Pancreas (tissue), 10 donors: ENCODE data around the gene PPP1R37. TPM values are rescaled to one million over a fixed set of nuclear protein-coding genes. Genes with fewer than 3 reads are reported as not detected.
A peak's percentile ranks its signal among the peaks of the same experiment; 100 is the strongest.
"Not testable (repeated sequence)": the region's sequence is repeated elsewhere in the genome, so short reads cannot be mapped to it uniquely, and the experiment has no call there.

Source experiments
- ATAC-seq, 4 donors: fragments of 200-7000 bp; cut with Tn5 transposase; one replicate each; pipeline versions ENCODE4 v1.8.0 to v1.9.1; 2020; ENCODE audit warnings: mild to moderate bottlenecking in 4 of 4, moderate library complexity in 4 of 4
- DNase-seq, 6 donors: peaks; one replicate each; pipeline ENCODE4 v3.0.0-alpha.2; 2020
- FAIRE-seq: peaks from 2 replicates; lab custom pipeline; 2012; peaks lifted over from hg19 to GRCh38; lab: Jason Lieb, UNC
- H3K27ac ChIP-seq, 4 donors: fragments of 200-600 bp; sonication (generic); 1 replicate in 3 of 4; 2 replicates in 1 of 4; pipeline versions ENCODE4 v1.5.0 to v1.8.0; 2020
- H3K27me3 ChIP-seq, 4 donors: fragments of 200-600 bp; one replicate each; pipeline ENCODE4 v1.8.0; 2021
- H3K36me3 ChIP-seq, 3 donors: fragments of 200-600 bp; sonication (generic) in 1 of 3; one replicate each; pipeline versions ENCODE4 v1.5.0 to v1.8.0; 2020 to 2021
- H3K4me1 ChIP-seq, 3 donors: fragments of 200-600 bp; one replicate each; pipeline ENCODE4 v1.8.0; 2021
- H3K4me3 ChIP-seq, 4 donors: fragments of 200-600 bp; sonication (generic) in 2 of 4; one replicate each; pipeline versions ENCODE4 v1.5.0 to v1.8.0; 2020 to 2021
- H3K9me3 ChIP-seq, 4 donors: fragments of 200-600 bp; one replicate each; pipeline ENCODE4 v1.8.0; 2021
- WGBS, 2 donors: extraction: QIAGEN DNeasy Blood & Tissue Kit; methylation state at CpG; one replicate each; pipeline ENCODE4 v1.1.7; 2013; 5-methylcytosine and 5-hydroxymethylcytosine counted together
- intact Hi-C, 3 donors: fragments of 100-400 bp; cut with DNase I; formaldehyde crosslinking; loops; one replicate each; pipeline versions ENCODE4 v1.11.1 to v1.14.2; 2022
- polyA plus RNA-seq, 2 donors: library from polyadenylated mRNA; stranded (reverse); fragments of 200-250 nt; gene quantifications; one replicate each; pipeline ENCODE4 v1.2.3, GENCODE V29; 2013
- total RNA-seq, 6 donors: library from RNA; stranded (reverse); fragmentation: NEBNext Ultra II Directional in 4 of 6; extraction: Animal tissue kit (Norgen Biotek cat#: 25700) in 4 of 6; gene quantifications; one replicate each; pipeline versions ENCODE4 v1.2.1 to v1.2.4, GENCODE V29; 2021 to 2023
- TF ChIP-seq, protein P1 (sequence below), 4 donors: fragments of 200-600 bp; sonication (generic) in 3 of 4; IDR thresholded peaks; one replicate each; pipeline versions ENCODE4 v1.5.0 to v1.8.0; 2021; ENCODE audit warnings: antibody characterized with exemption in 4 of 4
- donor health status: healthy with polysubstance abuse.
- donor health status: DM: no; HTN: no; CAD: no; lungs with moderate emphysema.
- donor health status: DM: no; HTN: no; CAD: no.
- donor health status: control.
- donor health status: control.
- donor health status: Bipolar disorder and iron deficiency.
- donor health status: DM: yes; HTN: yes; CAD: no.
- donor health status: DM: no; HTN: no; CAD: no.
- donor health status: DM: no; HTN: no; CAD: no.
- donor health status: DM: yes; HTN: yes; CAD: no.

Gene PPP1R37
- total and polyA plus RNA-seq, 8 donors = 13.0 to 57.4 (median 15.3) TPM

DNA sequence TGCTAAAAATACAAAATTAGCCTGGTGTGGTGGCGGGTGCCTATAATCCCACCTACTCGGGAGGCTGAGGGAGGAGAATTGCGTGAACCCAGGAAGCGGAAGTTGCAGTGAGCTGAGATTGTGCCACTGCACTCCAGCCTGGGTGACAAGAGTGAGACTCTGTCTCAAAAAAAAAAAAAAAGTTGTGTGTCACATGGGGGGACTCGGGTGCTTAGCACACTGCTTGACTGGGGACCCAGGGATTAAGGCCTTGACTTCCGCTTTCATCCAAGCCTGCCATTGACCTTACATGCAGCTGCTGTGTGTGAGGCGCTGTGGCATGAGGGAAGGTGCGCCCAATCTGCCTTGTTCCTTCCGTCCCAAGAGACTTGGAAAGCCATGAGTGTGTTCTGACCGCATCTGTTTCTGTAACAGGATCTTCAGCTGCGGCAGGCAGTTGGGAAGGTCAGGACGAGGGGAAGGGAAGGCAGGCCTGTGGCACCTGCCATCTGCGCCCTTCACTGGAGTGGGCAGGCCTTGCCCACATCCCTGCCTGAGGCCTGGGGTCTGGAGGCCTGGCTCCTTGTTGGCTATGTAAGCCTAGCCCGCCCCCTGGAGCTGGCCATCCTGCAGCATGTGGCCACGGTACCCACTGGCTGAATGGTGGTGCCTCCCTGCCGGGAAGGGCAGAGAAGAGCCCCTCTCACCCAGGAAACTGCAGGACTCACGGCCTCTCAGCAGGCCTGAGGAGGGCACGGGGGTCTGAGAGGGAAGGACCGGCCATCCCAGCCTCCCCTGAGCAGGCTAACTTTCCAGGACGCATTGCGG lies 23.0 kb downstream of the PPP1R37 start:
- Histone ChIP-seq H3K9me3 (no peaks in the 10 kb centered on the region), H3K27me3 (no peaks in the 10 kb centered on the region), H3K4me3 (no peak overlapping the region), H3K36me3 (no peaks in the 10 kb centered on the region), H3K4me1 (peaks cover 0 to 16% (median 15%) of the 10 kb centered on the region in 3 donors), H3K27ac (no peak overlapping the region)
- TF ChIP-seq, protein P1, sequence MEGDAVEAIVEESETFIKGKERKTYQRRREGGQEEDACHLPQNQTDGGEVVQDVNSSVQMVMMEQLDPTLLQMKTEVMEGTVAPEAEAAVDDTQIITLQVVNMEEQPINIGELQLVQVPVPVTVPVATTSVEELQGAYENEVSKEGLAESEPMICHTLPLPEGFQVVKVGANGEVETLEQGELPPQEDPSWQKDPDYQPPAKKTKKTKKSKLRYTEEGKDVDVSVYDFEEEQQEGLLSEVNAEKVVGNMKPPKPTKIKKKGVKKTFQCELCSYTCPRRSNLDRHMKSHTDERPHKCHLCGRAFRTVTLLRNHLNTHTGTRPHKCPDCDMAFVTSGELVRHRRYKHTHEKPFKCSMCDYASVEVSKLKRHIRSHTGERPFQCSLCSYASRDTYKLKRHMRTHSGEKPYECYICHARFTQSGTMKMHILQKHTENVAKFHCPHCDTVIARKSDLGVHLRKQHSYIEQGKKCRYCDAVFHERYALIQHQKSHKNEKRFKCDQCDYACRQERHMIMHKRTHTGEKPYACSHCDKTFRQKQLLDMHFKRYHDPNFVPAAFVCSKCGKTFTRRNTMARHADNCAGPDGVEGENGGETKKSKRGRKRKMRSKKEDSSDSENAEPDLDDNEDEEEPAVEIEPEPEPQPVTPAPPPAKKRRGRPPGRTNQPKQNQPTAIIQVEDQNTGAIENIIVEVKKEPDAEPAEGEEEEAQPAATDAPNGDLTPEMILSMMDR (IDR thresholded peaks at IDR 0.05) = no peak
- no peak for FAIRE-seq
- ATAC-seq = no peak
- intact Hi-C loops = no loop called here
- no peak for DNase-seq
- 95 to 96% methylated on average over 21 of the region's 21 CpGs for WGBS, 2 donors

DNA sequence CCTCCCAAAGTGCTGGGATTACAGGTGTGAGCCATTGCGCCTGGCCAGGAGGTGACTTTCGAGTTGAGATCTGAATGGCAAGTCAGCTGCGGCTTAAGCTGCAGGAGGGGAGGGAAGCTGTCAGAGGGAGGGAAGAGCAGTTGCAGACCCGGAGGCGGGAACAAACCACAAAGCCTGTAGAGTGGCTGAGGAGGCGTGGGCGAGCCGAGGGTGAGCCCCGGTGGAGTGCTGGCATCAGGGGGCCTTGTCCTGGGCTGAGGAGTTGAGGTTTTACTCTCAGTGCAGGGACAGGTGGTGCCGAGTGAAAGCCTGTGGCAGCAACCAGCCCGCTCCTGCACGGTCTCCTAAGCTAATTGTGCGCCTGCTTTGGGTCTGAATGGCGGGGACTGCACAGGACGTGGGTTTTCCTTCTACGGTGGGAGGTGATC lies 24.2 kb downstream of the PPP1R37 start:
- WGBS, 2 donors = 75 to 78% methylated on average over 16 of the region's 16 CpGs
- Histone ChIP-seq H3K27me3 (no peaks in the 10 kb centered on the region), H3K4me3 (no peak overlapping the region), H3K4me1 (peaks cover 0 to 16% (median 15%) of the 10 kb centered on the region in 3 donors), H3K36me3 (no peaks in the 10 kb centered on the region), H3K9me3 (no peaks in the 10 kb centered on the region), H3K27ac (no peak overlapping the region)
- ATAC-seq (peak in 2 of 4 donors; percentile 5), FAIRE-seq (no peak), DNase-seq (no peak)
- intact Hi-C loops = no loop called here
- TF ChIP-seq, protein P1 (IDR thresholded peaks at IDR 0.05) = no peak

DNA sequence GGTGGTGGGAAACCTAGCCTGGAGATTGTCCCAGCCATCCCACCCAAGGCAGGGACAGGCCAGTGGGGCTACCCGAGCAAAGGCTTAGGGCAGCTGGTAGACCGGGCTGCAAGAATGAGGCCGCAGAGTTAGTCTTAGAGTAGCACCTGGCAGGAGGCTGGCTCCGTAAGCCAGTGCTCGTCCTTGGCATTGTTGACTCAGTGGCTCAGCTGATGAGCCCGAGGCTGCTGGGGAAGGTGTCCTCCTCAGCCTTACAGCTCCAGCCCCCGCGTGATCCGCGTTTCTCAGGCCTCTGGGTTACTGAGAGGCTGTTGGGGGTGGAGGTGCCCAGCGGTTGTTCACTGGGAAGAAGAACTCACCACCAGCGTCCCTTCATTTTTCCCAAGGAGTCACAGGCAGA lies 24.7 kb downstream of the PPP1R37 start:
- H3K4me1 ChIP-seq = peaks cover 0 to 16% (median 15%) of the 10 kb centered on the region in 3 donors
- H3K4me3 ChIP-seq = no peak overlapping the region
- FAIRE-seq = no peak
- no peaks in the 10 kb centered on the region for H3K36me3 ChIP-seq
- H3K27ac ChIP-seq = no peak overlapping the region
- no peaks in the 10 kb centered on the region for H3K27me3 ChIP-seq
- intact Hi-C loops = no loop called here
- WGBS, 2 donors = 31 to 39% methylated on average over 12 of the region's 12 CpGs
- H3K9me3 ChIP-seq = no peaks in the 10 kb centered on the region
- no peak for DNase-seq
- TF ChIP-seq, protein P1 (IDR thresholded peaks at IDR 0.05) = no peak
- ATAC-seq = peak; percentile 29 to 58 (median 47)

DNA sequence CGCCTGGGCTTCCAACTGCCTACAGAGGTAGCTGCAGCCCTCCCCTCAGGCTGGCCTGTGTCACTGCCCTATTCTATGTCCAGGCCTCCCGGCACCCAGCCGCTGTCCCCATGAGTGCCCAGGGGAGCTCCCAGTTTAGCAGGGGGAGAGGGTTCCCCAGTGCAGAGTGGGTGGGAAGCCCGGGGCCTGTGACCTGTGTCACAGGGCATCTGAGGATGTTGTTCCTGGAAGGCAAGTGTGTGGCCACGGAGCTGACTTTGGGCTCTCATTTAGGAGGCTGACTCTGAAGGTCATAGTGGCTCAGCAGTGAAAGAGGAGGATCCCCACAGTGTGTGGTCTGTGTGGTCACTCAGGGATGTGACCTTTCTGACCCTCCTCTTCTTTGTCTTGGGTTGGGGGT lies 25.1 kb downstream of the PPP1R37 start:
- Histone ChIP-seq H3K4me3 (no peak overlapping the region), H3K36me3 (no peaks in the 10 kb centered on the region), H3K9me3 (no peaks in the 10 kb centered on the region), H3K4me1 (peaks cover 0 to 16% (median 13%) of the 10 kb centered on the region in 3 donors), H3K27ac (no peak overlapping the region), H3K27me3 (no peaks in the 10 kb centered on the region)
- TF ChIP-seq, protein P1 (IDR thresholded peaks at IDR 0.05) = no peak
- FAIRE-seq (no peak), ATAC-seq (peak in 1 of 4 donors; percentile 4), DNase-seq (no peak)
- 76 to 78% methylated on average over 5 of the region's 5 CpGs for WGBS, 2 donors
- intact Hi-C loops = no loop called here

DNA sequence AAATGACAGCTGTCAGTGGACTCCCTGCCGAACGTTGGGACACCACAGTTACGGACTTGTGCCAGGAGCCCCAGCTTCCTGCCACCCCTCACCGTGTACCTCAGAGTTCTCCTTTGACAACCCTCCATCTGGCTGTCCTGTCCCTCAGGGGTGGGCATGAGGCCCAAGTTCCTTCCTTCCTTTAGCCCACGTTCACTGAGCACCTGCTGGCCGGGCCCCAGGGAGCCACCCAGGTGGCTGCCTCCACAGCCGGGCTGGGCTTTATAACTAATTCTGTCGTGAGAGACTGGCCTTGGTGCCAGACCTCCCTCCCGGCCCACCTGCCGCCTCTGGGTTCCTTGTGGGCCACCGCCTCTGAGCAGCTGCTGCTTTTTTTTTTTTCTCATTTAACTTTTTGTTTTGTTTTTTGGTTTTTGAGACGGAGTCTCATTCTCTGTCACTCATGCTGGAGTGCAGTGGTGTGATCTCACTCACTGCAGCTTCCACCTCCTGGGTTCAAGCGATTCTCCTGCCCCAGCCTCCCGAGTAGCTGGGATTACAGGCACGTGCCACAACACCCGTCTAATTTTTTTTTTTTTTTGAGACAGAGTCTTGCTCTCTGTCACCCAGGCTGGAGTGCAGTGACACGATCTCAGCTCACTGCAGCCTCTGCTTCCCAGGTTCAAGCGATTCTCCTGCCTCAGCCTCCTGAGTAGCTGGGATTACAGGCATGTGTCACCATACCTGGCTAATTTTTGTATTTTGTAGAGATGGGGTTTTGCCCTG lies 25.8 kb downstream of the PPP1R37 start:
- H3K9me3 ChIP-seq, FAIRE-seq, H3K4me1 ChIP-seq, DNase-seq, H3K36me3 ChIP-seq, H3K27me3 ChIP-seq, intact Hi-C loops, H3K4me3 ChIP-seq, H3K27ac ChIP-seq: not testable (repeated sequence)
- 51 to 53% methylated on average over 18 of the region's 18 CpGs for WGBS, 2 donors
- ATAC-seq = peak in 1 of 4 donors; percentile 28
